CD4-positive, CD25-positive, alpha-beta regulatory T cell (primary cell): ENCODE measurements around the gene CRISPLD2. TPM values are rescaled to one million over a fixed set of nuclear protein-coding genes. Genes with fewer than 3 reads are reported as not detected.

Experiments
- ATAC-seq, 2 donors: fragments of 150-1000 bp; cut with Tn5 transposase; one replicate each; pipeline ENCODE4 v1.10.0; 2021; ENCODE audit warnings: low read depth in 2 of 2, moderate number of reproducible peaks in 2 of 2, moderate library complexity in 1 of 2
- DNase-seq, 3 donors: peaks; one replicate each; pipeline versions ENCODE4 v3.0.0 to v3.0.0-alpha.2; 2012 to 2022; ENCODE audit warnings: mixed read lengths in 1 of 3
- H3K27ac ChIP-seq: one replicate; pipeline ENCODE4 v1.7.0; 2013; ENCODE audit warnings: mild to moderate bottlenecking, low read length; ENCODE audit not compliant: insufficient read depth, poor library complexity, severe bottlenecking
- H3K27me3 ChIP-seq: one replicate; pipeline ENCODE4 v1.7.0; 2013; ENCODE audit warnings: low read length; ENCODE audit not compliant: control insufficient read depth, insufficient read depth
- H3K36me3 ChIP-seq: one replicate; pipeline ENCODE4 v1.7.0; 2013; ENCODE audit warnings: mild to moderate bottlenecking, low read length, moderate library complexity; ENCODE audit not compliant: control insufficient read depth, insufficient read depth
- H3K4me1 ChIP-seq: 2 replicates; pipeline ENCODE4 v1.7.0; 2013; ENCODE audit warnings: mild to moderate bottlenecking, low read length; ENCODE audit not compliant: insufficient read depth, control insufficient read depth, poor library complexity, severe bottlenecking
- H3K4me3 ChIP-seq: one replicate; pipeline ENCODE4 v1.7.0; 2013; ENCODE audit warnings: low read depth, mild to moderate bottlenecking, low read length, moderate library complexity
- H3K9me3 ChIP-seq, 2 experiments: 1 replicate in 1 of 2; 2 replicates in 1 of 2; pipeline ENCODE4 v1.7.0; 2013; ENCODE audit warnings: low read length in 2 of 2, mild to moderate bottlenecking in 1 of 2, moderate library complexity in 1 of 2; ENCODE audit not compliant: control insufficient read depth in 2 of 2
- H3K27ac Mint-ChIP-seq, 3 donors: one replicate each; pipeline ENCODE4 v1.8.0; 2020 to 2022; ENCODE audit warnings: mild to moderate bottlenecking in 3 of 3, mixed read lengths in 3 of 3, moderate library complexity in 2 of 3
- H3K27me3 Mint-ChIP-seq: one replicate; pipeline ENCODE4 v1.8.0; 2022; ENCODE audit warnings: mild to moderate bottlenecking, mixed read lengths
- H3K36me3 Mint-ChIP-seq: one replicate; pipeline ENCODE4 v1.8.0; 2020; ENCODE audit warnings: mixed read lengths
- H3K4me1 Mint-ChIP-seq, 4 donors: one replicate each; pipeline ENCODE4 v1.8.0; 2020 to 2022; ENCODE audit warnings: mixed read lengths in 4 of 4, mild to moderate bottlenecking in 1 of 4
- H3K4me3 Mint-ChIP-seq, 4 donors: one replicate each; pipeline ENCODE4 v1.8.0; 2020 to 2022; ENCODE audit warnings: mild to moderate bottlenecking in 4 of 4, mixed read lengths in 4 of 4, moderate library complexity in 3 of 4
- H3K9me3 Mint-ChIP-seq, 7 donors: one replicate each; pipeline ENCODE4 v1.8.0; 2020 to 2022; ENCODE audit warnings: mixed read lengths in 7 of 7, mild to moderate bottlenecking in 3 of 7, moderate library complexity in 2 of 7
- polyA plus RNA-seq, 4 donors: library from polyadenylated mRNA; unstranded; fragments of 300-500 nt; fragmentation: Illumina TruSeq; gene quantifications; one replicate each; pipeline ENCODE4 v1.2.3, GENCODE V29; 2021
- total RNA-seq: library from RNA; stranded (reverse); gene quantifications from one replicate; pipeline ENCODE4 v1.2.3, GENCODE V29; 2022

The CRISPLD2 gene
- total and polyA plus RNA-seq, 5 donors from 2014 or later: 0.16 to 0.54 (median 0.30) TPM; not detected in 2

DNA sequence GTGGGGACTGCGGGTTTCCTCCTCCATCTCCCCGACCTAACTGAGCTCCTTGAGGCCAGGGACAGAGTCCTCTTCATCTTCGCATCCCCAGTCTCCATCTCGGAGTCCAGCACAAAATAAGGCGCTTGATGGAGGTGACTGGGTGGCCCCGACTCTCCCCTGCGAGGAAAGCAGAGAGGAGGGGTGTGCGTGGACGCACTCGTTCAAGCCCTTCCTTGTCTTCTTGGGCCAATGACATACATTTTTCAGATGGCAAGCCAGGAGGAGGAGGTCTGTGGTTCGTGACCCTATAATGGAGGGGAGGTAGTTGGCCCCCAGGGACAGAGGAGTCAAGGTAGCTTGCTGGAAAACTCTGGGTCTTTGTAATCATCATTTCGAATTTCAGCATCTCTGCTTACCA, 17.2 kb downstream of the CRISPLD2 start:
- no peak overlapping the region for H3K4me3 ChIP-seq
- ATAC-seq: no peak
- Mint-ChIP-seq H3K4me3 (no peak overlapping the region), H3K9me3 (peaks cover 0 to 2% (median 0%) of the 10 kb centered on the region in 7 donors), H3K36me3 (no peaks in the 10 kb centered on the region), H3K27ac (peak overlapping the region in 1 of 3 donors; percentile 34), H3K27me3 (peaks cover 23% of the 10 kb centered on the region), H3K4me1 (peaks cover 0 to 2% (median 0%) of the 10 kb centered on the region in 4 donors)
- H3K27me3 ChIP-seq: no peaks in the 10 kb centered on the region
- DNase-seq: no peak
- no peaks in the 10 kb centered on the region for H3K9me3 ChIP-seq
- H3K27ac ChIP-seq: no peak overlapping the region
- no peaks in the 10 kb centered on the region for H3K36me3 ChIP-seq
- no peaks in the 10 kb centered on the region for H3K4me1 ChIP-seq

DNA sequence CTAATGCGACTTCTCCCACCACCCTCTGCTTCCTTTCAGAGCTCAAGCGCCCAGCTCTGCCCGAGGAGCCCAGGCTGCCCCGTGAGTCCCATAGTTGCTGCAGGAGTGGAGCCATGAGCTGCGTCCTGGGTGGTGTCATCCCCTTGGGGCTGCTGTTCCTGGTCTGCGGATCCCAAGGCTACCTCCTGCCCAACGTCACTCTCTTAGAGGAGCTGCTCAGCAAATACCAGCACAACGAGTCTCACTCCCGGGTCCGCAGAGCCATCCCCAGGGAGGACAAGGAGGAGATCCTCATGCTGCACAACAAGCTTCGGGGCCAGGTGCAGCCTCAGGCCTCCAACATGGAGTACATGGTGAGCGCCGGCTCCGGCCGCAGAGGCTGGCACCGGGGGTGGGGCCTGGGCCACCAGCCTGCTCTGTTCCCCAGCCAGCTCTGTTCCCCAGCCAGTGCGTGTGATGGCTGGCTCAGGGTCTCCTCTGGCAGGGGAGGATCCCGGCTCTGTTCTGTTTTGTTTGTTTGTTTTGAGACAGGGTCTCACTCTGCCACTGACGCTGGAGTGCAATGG, 18.7 kb downstream of the CRISPLD2 start:
- peaks cover 0 to 2% (median 0%) of the 10 kb centered on the region in 7 donors for H3K9me3 Mint-ChIP-seq
- no peaks in the 10 kb centered on the region for H3K9me3 ChIP-seq
- no peak overlapping the region for H3K4me3 ChIP-seq
- no peak for DNase-seq
- H3K36me3 Mint-ChIP-seq: no peaks in the 10 kb centered on the region
- H3K36me3 ChIP-seq: no peaks in the 10 kb centered on the region
- no peaks in the 10 kb centered on the region for H3K4me1 ChIP-seq
- H3K27me3 Mint-ChIP-seq: peaks cover 23% of the 10 kb centered on the region
- no peak for ATAC-seq
- no peaks in the 10 kb centered on the region for H3K27me3 ChIP-seq
- peaks cover 0 to 2% (median 0%) of the 10 kb centered on the region in 4 donors for H3K4me1 Mint-ChIP-seq
- H3K27ac ChIP-seq: no peak overlapping the region
- H3K4me3 Mint-ChIP-seq: no peak overlapping the region
- no peak overlapping the region for H3K27ac Mint-ChIP-seq

DNA sequence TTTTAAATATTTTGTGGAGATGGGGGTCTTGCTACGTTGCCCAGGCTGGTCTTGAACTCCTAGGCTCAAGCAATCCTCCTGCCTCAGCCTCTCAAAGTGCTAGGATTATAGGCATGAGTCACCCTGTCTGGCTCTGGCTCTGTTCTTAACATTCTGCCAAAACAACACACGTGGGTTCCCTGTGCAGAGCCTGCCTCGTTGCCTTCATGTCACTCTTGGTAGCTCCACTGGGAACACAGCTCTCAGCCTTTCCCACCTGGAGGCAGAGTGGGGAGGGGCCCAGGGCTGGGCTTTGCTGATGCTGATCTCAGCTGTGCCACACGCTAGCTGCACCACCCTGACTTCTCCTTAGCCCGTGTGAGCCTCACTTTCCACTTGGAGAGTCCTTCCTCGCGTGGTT, 19.3 kb downstream of the CRISPLD2 start:
- peaks cover 23% of the 10 kb centered on the region for H3K27me3 Mint-ChIP-seq
- peaks cover 0 to 2% (median 0%) of the 10 kb centered on the region in 4 donors for H3K4me1 Mint-ChIP-seq
- no peak for ATAC-seq
- Histone ChIP-seq H3K36me3 (no peaks in the 10 kb centered on the region), H3K4me3 (no peak overlapping the region), H3K27ac (no peak overlapping the region), H3K27me3 (no peaks in the 10 kb centered on the region), H3K9me3 (no peaks in the 10 kb centered on the region), H3K4me1 (no peaks in the 10 kb centered on the region)
- peaks cover 0 to 2% (median 0%) of the 10 kb centered on the region in 7 donors for H3K9me3 Mint-ChIP-seq
- no peaks in the 10 kb centered on the region for H3K36me3 Mint-ChIP-seq
- no peak for DNase-seq
- peak overlapping the region in 1 of 3 donors; percentile 26 for H3K27ac Mint-ChIP-seq
- peak overlapping the region in 1 of 4 donors; percentile 10 for H3K4me3 Mint-ChIP-seq

DNA sequence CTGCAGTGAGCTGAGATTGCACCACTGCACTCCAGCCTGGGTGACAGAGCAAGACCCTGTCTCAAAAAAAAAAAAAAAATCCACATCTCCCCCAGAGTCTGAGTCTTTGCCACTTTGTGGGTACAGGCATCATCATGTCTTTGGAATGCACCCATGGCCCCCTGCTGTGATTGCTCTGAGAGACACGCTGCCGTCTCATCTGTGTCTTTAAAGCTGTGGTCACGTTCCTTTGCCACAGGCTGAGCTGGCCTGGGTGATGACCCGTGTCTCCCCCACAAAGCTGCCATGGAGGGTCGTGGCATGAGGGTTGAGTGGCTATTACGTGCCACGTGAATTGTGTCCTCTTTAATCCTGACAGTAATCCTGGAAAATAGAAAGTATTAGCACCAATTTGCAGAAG, 20.2 kb downstream of the CRISPLD2 start:
- Histone ChIP-seq H3K4me1 (no peaks in the 10 kb centered on the region), H3K9me3 (no peaks in the 10 kb centered on the region), H3K4me3 (no peak overlapping the region), H3K36me3 (no peaks in the 10 kb centered on the region), H3K27ac (no peak overlapping the region), H3K27me3 (no peaks in the 10 kb centered on the region)
- peaks cover 23% of the 10 kb centered on the region for H3K27me3 Mint-ChIP-seq
- no peak overlapping the region for H3K27ac Mint-ChIP-seq
- no peak for ATAC-seq
- H3K4me3 Mint-ChIP-seq: no peak overlapping the region
- H3K36me3 Mint-ChIP-seq: no peaks in the 10 kb centered on the region
- DNase-seq: no peak
- peaks cover 0 to 2% (median 0%) of the 10 kb centered on the region in 4 donors for H3K4me1 Mint-ChIP-seq
- peaks cover 0 to 2% (median 0%) of the 10 kb centered on the region in 7 donors for H3K9me3 Mint-ChIP-seq

DNA sequence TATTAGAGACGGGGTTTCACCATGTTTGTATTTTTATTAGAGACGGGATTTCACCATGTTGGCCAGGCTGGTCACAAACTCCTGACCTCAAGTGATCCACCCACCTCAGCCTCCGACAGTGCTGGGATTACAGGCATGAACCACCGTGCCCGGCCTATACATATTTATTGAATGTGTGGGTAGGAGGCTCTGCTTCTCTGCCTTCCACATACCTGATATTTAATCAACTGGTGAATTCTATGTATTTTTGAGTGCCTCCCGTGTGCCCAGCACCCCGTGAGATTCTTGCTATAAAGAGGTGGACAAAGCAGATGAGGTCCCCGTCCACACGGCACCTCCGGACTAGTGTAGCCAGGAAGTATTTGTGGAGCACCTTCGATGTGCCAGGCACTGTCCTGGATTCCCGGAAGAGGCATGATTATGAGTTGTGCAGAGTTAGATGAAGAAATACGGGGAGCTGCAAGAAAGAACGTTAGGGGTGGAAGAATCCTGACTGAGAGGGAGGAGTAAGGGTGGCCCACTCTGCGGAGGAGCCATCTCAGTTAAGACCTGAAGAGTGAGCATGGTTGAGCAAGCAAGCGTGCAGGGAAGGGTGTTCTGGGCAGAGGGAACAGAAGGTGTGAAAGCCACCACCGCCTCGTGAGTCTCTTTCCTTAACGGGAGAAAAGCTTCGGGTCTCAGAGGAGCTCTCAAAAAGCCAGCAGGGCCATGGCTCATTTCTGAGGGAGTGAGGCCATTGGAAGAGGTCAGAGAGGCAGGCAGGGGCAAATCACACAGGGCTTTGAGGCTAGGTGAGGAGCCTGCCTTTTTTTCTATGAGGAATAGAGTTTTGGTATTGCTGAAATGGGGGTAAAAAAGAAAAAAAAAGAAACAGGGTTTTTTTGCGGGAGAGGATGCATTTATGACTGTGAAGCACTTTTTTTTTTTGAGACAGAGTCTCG, 21.2 kb downstream of the CRISPLD2 start:
- DNase-seq (no peak), ATAC-seq (no peak)
- Mint-ChIP-seq H3K27me3 (peaks cover 23% of the 10 kb centered on the region), H3K9me3 (peaks cover 0 to 2% (median 0%) of the 10 kb centered on the region in 7 donors), H3K4me3 (no peak overlapping the region), H3K4me1 (peaks cover 0 to 2% (median 0%) of the 10 kb centered on the region in 4 donors), H3K36me3 (no peaks in the 10 kb centered on the region), H3K27ac (no peak overlapping the region)
- Histone ChIP-seq H3K36me3 (no peaks in the 10 kb centered on the region), H3K27ac (no peak overlapping the region), H3K27me3 (no peaks in the 10 kb centered on the region), H3K9me3 (no peaks in the 10 kb centered on the region), H3K4me1 (no peaks in the 10 kb centered on the region), H3K4me3 (no peak overlapping the region)

DNA sequence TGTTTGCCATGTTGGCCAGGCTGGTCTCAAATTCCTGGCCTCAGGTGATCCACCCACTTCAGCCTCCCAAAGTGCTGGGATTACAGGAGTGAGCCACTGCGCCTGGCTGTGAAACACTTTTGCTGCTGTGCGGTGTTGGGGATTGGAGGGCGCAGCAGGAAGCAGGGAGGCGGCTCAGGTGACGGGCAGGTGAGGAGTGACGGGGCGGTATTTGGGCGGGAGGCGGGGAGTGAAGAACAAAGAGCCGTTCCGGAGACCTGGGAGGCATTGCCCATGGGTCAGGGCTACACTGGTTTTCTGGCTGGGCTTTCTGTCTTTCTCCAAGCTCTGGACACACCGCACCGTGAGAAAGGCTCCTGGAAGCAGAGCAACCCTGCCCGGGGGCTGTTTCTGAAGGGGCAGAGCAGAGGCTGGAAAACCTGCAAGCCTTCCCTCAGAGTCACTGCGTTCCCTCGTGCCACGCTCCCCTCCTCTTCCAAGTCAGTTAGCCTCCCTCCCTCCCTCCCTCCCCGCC, 22.1 kb downstream of the CRISPLD2 start:
- no peak overlapping the region for H3K27ac Mint-ChIP-seq
- no peaks in the 10 kb centered on the region for H3K36me3 ChIP-seq
- no peaks in the 10 kb centered on the region for H3K27me3 ChIP-seq
- peaks cover 23% of the 10 kb centered on the region for H3K27me3 Mint-ChIP-seq
- H3K4me1 ChIP-seq: no peaks in the 10 kb centered on the region
- H3K9me3 ChIP-seq: no peaks in the 10 kb centered on the region
- H3K4me3 ChIP-seq: no peak overlapping the region
- H3K4me3 Mint-ChIP-seq: no peak overlapping the region
- H3K9me3 Mint-ChIP-seq: peaks cover 0 to 2% (median 0%) of the 10 kb centered on the region in 7 donors
- H3K27ac ChIP-seq: no peak overlapping the region
- DNase-seq (no peak), ATAC-seq (no peak)
- peaks cover 0 to 2% (median 0%) of the 10 kb centered on the region in 4 donors for H3K4me1 Mint-ChIP-seq
- H3K36me3 Mint-ChIP-seq: no peaks in the 10 kb centered on the region

DNA sequence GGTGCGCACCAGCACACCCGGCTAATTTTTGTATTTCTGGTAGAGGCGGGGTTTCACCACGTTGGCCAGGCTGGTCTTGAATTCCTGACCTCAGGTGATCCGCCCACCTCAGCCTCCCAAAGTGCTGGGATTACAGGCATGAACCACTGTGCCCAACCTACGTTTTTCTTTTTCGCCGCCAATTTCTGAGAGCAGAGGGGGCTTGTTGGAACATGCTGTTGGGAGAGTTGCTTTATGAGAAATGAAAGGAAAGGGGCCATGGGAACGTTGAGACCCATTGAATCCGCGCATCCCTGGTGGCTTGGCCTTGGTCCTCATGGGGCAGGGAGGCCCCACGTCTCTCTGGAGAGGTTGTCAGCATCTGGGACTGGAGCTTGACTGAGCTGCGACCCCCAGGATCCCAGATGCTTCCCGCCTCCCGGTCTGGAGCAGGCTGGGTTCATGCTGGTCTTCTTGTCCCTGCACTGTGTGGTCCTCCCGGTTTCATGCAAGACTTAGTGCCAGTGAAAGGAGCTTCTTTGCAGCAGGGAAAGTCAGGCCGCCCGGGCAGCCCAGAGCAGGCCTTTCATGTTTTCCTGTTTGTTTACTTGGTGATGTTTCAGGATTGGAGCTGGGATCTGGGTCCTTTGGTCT, 22.8 kb downstream of the CRISPLD2 start:
- peaks cover 23% of the 10 kb centered on the region for H3K27me3 Mint-ChIP-seq
- no peaks in the 10 kb centered on the region for H3K36me3 ChIP-seq
- H3K4me3 ChIP-seq: no peak overlapping the region
- peak overlapping the region in 1 of 4 donors; percentile 8 for H3K4me3 Mint-ChIP-seq
- no peak overlapping the region for H3K27ac Mint-ChIP-seq
- H3K9me3 Mint-ChIP-seq: peaks cover 0 to 2% (median 0%) of the 10 kb centered on the region in 7 donors
- peaks cover 0 to 2% (median 0%) of the 10 kb centered on the region in 4 donors for H3K4me1 Mint-ChIP-seq
- no peak for DNase-seq
- no peaks in the 10 kb centered on the region for H3K27me3 ChIP-seq
- no peak for ATAC-seq
- no peaks in the 10 kb centered on the region for H3K4me1 ChIP-seq
- H3K27ac ChIP-seq: no peak overlapping the region
- no peaks in the 10 kb centered on the region for H3K9me3 ChIP-seq
- no peaks in the 10 kb centered on the region for H3K36me3 Mint-ChIP-seq
